Left forelimb (tissue), 1 donor: ENCODE results near the gene KRT6B.
"Not testable (repeated sequence)": the region's sequence is repeated elsewhere in the genome, so short reads cannot be mapped to it uniquely, and the experiment has no call there.

Experiments used
- DNase-seq: peaks from one replicate; pipeline ENCODE4 v3.0.0-alpha.2; 2018; ENCODE audit warnings: low spot score

Gene KRT6B

DNA sequence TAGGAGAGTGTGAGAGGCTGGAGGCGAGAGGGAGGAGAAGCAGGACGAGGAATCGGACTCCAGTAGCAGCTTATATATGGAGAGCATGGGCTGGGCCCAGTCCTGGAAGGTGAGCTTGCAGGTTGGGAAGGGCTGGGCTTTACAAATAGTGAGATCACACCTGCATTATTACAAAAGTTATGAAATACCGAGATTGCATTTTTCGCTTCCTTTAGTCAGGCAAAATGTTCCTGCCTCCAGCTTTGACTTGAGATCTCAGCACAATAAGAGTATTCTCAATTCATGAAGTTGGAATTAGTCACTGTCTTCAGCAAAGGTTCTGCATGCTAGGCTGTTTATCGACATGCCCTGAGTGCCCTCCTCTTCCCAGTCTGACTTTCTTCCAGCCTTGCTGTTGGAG, at the start of gene KRT6B:
Gene KRT6B, minus strand, starts transcription at position 46 of the 400 bp plus-strand sequence. CDS start 68 bp downstream, outside the sequence.
- no peak for DNase-seq

DNA sequence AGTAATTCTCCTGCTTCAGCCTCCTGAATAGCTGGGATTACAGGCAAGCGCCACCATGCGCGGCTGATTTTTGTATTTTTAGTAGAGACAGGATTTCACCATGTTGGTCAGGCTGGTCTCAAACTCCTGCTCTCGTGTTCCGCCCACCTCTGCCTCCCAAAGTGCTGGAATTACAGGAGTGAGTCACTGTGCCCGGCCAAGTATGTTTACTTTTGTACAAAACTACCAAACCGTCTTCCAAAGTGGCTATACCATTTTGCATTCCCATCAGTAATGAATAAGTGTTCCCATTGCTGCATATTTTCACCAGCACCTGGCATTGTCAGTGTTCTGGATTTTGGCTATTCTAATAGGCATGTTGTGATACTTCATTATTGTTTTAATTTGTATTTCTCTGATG, 49.5 kb upstream of the KRT6B start:
- DNase-seq = no peak

DNA sequence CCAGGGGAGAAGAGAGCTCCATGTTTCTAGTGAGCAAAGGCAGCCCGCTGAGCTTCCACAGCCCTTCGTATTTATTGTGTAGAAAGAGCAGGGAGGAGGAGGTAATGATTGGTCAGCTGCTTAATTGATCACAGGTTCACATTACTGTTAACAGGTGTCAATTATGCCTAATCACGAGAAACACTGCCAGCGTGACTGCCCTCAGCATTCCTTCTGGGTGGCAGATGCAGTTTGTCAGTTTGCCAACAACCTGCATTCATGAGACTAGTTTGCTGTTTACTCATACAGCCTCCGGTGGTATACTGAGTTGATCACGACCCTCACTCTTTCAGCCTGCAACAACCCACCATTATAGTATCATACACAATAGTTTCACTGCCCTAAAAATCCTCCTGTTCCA, 48.6 kb upstream of the KRT6B start:
- not testable (repeated sequence) for DNase-seq

DNA sequence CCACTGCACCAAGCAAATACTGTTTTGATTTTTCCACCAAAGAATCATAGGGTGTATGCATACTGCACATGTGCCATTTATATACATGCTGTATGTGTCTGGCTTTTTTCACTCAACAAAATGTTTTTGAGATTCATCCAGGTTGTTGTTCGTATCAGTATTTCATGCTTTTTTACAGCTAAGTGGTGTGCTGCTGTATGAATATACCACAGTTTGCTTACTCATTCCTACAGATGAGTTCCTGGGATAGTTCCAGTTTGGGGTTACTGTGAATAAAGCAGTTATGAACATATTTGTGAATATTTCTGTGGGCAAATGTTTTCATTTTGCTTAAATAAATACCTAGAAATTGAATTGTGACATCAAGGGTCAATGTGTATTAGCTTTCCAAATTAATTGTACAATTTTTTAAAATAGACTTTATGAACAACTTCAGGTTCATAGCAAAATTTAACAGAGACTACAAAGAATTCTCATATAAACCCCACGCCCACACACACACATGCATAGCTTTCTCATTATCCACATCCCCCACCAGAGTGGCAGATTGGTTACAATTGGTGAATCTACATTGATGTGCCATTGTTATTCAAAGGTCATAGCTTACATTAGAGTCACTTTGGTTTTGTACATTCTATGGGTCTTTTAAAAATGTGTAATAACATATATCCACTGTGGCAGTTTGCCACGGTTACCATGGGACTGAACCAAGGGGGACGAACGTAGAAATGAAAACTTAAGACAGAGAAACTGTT, 48.0 kb upstream of the KRT6B start:
- no peak for DNase-seq

DNA sequence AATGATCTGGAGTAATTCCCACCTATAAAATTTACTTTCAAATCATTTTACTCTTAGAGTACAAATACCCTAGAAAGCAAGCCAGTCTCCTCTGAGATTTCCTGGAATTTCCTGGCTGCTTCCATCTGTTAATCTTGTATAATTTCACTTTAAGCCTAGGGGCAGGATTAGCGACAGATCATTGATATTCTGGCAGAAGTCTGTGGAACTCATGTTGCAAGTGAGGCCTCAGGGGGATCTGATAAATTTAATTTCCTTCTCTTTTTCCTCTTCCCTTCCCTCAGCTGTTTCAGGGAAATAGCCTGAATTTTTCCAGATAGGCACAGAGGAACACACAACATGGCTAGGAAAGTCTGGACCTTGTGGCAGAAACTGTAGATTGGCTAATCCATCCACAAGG, 47.0 kb upstream of the KRT6B start:
- no peak for DNase-seq

DNA sequence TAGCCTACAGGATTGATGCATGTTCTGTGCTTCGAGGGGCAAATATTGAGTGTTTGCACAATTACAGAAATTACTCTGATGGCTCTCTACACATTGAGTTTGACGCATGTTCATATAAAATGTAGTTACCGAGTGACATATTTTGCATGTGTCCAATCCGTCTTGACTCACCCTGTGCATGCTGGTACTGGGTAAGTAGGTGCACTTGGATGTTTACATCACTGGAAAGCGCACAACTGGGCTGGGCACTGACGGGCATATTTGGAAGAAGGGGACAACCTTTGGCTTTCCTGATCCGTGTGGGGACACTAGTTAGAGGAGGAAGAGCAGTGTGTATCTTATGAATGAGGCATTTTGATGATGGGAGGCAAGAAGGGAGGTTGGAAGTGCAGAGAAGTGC, 46.0 kb upstream of the KRT6B start:
- no peak for DNase-seq

DNA sequence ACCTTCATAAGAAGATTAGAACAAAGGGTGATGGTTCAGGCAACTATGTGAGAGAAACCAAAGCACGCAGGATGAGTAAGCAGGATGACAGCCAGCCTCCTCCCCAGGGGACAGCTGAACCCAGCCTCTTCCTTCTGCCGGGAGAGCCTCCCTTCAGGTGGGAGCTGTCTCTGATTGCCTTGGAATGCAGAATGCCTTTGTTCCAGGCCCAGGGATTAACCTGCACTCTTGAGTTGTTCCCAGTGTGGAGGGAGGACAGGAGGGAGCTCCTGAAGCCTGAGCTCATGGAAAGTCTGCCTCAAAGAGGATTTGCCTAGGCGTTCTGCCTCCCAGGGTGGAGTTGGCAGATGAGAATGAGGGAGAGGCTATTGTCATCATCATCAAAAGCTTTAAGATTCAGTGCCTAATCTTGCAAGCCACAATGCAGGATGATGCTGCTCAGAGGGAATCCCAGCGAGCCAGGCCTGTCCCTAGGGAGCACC, 44.7 kb upstream of the KRT6B start:
- no peak for DNase-seq

DNA sequence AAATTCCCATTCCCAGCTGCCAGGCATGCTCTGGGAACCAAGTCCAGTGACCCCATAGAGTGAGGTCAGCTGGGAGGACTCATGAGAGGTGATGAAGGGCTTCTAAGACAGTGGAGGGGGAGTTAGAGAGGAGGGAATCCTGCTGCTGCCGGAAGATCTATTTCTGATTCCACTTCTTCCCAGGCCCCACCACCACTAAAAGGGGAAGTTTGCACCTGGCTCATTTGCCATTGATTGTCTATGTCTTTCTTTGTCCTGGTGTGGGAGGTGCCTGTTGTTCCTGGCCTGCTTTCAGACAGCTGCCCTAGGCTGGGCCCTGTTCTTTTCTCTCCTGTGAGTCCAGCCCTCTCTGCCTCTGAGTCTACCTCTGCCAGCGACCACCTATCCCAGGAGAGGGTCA, 44.1 kb upstream of the KRT6B start:
- DNase-seq = no peak

DNA sequence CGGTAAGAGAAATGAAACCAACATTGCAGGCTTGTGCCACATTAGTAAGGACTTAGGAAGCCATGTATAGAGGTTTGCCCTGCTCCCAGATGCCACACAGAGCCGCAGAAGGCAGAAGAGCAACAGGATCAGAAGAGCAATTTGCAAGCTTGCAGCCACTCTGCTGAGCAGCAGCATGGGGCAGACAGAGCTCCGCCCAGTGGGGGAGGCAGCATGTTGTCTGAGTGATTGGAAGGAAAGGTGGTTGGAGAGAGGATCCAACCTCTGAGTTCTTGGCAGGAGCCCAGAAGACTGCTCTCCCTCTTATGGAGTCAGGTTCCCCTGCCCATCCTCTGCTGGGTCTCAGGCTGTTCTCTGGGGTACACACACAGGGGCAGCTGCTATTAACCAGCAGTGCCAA, 43.4 kb upstream of the KRT6B start:
- DNase-seq = no peak

DNA sequence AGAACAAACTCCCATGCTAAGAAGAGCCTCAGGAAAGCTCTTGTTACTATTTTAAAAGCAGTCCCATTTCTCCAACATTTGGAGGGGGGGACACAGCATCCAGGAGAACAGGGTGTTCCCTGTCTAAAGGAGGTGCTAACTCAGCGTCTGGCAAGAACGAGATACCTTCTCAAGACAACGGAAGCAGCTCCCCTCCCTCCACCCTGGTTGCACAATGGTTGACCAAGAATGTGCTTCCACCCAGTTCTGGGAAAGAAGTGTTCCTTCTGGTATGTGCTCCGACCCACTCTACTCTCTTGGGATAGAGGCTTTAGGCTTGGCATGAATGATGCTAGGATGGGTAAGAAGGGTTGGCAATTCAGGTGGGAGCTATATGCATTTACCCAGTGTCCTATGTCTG, 42.6 kb upstream of the KRT6B start:
- no peak for DNase-seq

DNA sequence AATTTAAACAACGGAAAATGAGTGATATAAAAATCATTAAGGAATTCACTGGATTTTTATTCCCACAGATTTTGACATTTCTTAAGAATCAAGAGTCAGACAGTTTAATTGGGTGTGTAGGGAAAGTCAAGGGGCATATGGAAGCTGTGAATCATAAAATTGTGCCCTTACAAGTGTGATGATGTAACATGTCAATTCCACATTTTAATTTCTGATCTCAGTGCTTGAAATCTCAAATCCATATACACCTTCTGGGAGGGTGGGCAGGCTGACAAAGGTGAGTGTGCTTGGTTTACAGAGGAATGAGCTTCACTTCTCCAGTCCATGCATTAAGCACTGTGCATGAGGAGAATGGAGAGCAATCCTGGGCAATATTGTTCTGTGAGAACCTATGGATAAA, 42.2 kb upstream of the KRT6B start:
- DNase-seq = no peak

DNA sequence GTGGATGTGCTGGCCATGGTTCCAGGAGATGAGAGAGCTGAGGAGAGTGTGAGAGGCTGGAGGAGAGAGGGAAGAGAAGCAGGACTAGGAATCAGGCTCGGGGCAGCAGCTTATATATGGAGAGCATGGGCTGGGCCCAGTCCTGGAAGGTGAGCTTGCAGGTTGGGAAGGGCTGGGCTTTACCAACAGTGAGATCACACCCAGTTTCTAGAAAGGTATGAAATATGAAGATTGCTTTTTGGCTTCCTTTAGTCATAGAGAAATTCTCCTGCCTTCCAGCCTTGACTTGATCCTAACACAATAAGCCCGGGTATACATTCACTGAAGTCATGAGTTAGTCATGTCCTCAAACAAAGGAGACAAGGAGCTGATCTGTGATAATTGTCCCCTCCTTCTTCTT, 41.2 kb upstream of the KRT6B start, which contains the start of gene KRT6A:
Gene KRT6A, minus strand, starts transcription at position 86 of the 400 bp plus-strand sequence. Its CDS starts 69 bp downstream, at position 17.
- DNase-seq = no peak

DNA sequence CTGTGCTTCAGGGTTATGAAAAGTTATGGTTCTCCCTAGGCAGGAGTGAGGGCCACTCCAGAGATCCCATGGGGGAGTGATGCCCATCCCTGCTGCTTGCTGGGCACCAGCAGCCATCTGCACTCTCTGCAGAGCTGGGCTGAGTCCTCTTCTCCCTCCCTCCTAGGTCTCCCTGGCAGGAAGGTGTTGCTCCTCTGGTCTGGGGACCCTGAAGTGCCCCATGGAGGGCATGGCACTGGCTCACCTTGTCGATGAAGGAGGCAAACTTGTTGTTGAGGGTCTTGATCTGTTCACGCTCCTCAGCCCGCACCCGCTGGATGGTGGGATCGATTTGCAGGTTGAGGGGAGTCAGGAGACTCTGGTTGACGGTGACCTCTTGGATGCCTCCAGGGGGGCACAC, 40.5 kb upstream of the KRT6B start:
- not testable (repeated sequence) for DNase-seq

DNA sequence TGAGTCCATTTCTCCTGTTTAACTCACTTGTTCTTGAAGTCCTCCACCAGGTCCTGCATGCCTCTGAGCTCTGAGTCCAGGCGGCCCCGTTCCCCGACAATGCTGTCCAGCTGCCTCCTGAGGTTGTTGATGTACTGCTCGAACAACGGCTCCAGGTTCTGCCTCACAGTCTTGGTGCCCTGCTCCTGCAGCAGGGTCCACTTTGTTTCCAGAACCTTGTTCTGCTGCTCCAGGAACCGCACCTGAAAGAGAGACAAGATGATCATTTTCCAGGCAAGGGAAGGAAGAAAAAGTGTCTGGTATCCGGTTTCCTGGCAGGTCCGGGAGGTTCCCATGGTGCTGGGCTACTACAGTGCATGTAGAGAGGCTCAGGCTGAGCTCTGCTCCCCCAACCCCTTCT, 39.5 kb upstream of the KRT6B start:
- DNase-seq = not testable (repeated sequence)

DNA sequence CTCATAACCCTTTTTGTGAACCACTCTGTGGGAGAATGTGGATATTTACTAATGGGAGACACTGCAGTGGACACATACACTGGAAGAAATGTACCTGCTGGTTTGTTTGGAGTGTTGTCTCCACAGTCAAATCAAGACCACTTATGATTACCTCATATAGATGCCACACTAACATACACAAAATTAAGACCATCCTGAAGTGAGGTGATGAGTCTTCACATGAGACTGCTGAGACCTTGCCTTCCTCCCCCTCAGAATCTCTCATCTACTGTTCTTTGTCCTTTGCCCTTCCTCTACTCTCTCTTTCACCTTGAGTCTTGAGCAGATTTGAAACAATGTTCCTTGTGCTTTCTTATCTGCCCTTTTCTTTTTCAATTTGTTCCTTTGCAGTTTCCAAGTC, 36.8 kb upstream of the KRT6B start:
- DNase-seq = no peak

DNA sequence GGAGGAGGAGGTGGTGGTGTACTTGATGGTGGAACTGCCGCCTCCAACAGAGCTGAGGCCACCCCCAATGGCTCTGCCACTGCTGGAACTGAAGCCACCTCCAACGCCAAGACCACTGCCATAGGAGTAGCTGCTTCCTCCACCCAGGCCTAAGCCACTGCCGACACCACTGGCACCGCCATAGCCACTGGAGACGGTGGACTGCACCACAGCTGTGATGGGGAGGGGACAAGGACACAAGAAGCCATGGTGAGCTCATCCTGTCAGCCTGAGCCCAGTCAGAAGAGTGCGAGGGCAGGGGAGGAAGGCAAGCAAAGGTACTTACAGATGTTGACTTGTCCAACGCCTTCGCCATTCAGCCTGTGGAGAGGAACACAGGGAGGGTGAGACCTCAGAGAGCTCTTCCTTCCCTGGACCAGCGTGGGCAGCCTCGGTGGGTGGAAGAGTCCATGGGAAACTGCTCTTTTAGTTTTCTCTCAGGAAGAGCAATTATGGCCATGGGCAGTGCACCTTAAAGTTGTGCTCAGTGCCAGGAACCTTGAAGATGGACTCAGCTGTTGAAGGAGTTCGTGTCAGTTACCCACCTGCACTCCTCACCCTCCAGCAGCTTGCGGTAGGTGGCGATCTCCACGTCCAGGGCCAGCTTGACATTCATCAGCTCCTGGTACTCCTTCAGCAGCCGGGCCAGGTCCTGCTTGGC, 35.9 kb upstream of the KRT6B start:
- not testable (repeated sequence) for DNase-seq

DNA sequence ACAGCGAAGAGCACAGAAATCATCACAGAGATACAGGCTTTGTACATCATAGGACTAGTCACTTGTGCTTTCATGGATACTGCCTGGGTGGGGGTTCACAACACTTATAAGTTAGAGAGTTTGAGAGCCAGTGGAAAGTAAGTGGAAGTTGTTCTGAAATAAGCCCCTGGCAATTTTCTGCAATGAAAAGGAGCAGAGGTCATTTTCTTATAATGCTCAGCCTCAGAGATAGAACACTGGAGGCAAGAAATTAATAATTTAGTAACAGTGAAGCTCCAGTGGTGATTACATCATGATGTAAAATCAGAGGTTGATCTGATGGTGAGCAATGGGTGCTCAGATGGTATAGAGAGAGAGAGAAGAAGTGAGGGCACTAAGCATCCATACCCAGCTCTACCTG, 35.3 kb upstream of the KRT6B start:
- no peak for DNase-seq

DNA sequence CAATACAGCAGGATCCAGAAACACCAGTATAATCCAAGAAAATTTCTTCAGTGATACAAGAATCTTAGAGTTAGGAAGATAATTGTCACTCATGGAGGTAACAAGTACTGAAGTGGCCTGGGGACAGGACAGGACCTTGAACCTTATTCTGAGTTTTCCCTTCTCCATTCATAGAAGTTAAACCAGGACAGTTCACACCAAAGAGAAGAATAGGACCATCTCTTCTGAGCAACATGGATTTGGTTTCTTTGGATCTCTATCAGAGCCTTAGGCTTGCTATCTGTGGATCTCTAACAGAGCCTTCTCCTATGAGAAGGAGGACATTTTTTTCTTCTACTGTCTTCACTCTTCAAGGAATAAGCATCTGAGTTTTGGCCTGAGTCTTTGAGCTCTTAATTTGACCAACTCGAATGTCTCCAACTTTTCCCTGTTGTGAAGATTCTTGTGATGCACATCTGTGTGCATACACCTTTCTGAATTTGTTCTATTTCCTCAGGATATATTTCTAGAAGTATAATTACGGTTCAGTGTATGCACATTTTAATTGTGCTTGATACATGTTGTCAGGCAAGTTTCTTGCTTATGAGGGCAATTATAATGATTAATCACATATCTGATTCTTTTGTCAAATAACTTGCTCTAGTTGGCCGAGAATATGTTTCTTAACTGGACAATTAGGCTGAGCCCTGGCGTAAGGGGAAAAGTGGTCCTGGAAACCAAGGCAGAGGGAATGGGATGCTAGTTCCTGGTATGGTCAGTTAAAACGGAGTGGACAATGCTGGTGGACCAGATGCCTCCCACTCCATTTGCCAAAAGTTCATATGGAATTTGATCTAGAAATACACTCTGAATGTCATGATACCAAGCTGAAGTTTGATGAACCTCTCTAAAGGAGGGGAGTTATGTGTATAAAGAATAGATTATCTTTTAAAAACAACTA, 34.5 kb upstream of the KRT6B start:
- DNase-seq = no peak

DNA sequence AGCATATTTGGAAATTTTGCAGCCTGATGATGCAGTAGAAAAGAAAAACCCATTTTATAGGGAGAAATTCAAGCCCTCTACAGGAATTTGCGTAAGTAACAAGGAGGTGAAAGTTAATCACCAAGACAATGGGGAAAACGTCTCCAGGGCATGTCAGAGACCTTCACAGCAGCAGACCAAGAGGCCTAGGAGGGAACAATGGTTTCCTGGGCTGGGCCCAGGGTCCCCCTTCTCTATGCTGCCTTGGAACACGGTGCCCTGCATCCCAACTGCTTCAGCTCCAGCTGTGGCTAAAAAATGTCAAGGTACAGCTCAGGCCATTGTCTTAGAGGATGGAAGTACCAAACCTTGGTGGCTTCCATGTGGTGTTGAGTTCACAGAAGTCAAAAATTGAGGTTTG, 28.1 kb upstream of the KRT6B start:
- no peak for DNase-seq

DNA sequence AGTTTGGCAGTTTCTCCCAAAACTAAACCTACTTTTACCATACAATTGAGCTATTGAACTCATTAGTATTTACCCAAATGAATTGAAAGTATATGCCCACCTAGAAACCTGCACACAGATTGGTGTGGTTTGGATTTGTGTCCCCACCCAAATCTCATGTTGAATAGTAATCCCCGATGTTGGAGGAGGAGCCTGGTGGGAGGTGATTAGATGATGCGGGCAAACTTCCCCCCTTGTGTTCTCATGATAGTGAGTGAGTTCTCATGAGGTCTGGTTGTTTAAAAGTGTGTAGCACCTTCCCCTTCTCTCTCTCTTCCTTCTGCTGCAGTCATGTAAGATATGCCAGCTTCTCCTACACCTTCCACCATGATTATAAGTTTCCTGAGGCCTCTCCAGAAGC, 25.7 kb upstream of the KRT6B start:
- no peak for DNase-seq

DNA sequence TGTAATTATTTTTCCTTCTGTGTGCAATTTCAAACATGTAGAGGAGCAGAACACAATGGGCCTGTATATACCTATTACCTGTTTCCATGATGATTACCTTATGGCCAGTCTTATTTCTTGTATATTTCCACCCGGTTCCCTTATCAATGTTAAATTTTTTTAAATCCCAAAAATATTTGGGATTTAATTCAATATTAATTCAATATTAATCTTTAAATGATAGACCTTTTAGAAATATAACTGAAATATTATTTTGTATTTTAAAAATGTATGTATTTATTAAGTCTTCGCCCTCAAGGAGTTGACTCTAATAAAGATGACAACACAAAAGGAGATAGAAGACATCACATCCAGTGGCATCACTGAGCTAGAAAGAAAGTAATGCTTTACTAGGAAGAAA, 22.3 kb upstream of the KRT6B start:
- no peak for DNase-seq

DNA sequence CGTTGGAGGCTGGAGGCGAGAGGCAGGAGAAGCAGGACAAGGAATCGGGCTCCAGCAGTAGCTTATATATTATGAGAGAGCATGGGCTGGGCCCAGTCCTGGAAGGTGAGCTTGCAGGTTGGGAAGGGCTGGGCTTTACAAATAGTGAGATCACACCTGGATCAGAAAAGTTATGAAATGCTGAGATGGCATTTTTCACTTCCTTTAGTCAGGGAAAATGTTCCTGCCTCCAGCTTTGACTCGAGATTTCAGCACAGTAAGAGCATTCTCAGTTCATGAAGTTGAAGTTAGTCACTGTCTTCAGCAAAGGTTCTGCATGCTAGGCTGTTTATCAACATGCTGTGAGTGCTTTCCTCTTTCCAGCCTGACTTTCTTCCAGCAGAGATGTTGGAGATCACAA, 21.8 kb upstream of the KRT6B start, which contains the start of gene KRT6C:
Gene KRT6C, minus strand, starts transcription at position 38 of the 400 bp plus-strand sequence. CDS start 68 bp downstream, outside the sequence.
- no peak for DNase-seq
